ENCODE data around the gene DPPA3. TPM values are rescaled to one million over a fixed set of nuclear protein-coding genes. Genes with fewer than 3 reads are reported as not detected.
"Not testable (repeated sequence)": the region's sequence is repeated elsewhere in the genome, so short reads cannot be mapped to it uniquely, and the experiment has no call there.

DPPA3 gene
- total RNA-seq: not detected

GRCh38 chr12:7711133-7711532 is at the start of gene DPPA3:
TSS of gene DPPA3 (plus strand) at chr12:7711433. CDS start at chr12:7711571, 138 bp downstream.
- TF ChIP-seq CTCF (IDR thresholded peaks at IDR 0.05): no peak
- H3K27me3 ChIP-seq (replicated peaks; ENCODE audit: insufficient read depth): no peaks in the 10 kb centered on the region
- H3K4me3 ChIP-seq: no peak within 1 kb of the TSS
- H3K4me1 ChIP-seq (ENCODE audit: control insufficient read depth in 1 of 2, low read depth in 2 of 2): no peaks in the 10 kb centered on the region
- no peak for ATAC-seq (ENCODE audit: insufficient number of reproducible peaks, low FRiP score, low read depth)
- DNase-seq (ENCODE audit: low spot score): no peak
- no peaks in the 10 kb centered on the region for H3K36me3 ChIP-seq
- no peak within 1 kb of the TSS for H3K27ac ChIP-seq
- no peaks in the 10 kb centered on the region for H3K9me3 ChIP-seq

DNA sequence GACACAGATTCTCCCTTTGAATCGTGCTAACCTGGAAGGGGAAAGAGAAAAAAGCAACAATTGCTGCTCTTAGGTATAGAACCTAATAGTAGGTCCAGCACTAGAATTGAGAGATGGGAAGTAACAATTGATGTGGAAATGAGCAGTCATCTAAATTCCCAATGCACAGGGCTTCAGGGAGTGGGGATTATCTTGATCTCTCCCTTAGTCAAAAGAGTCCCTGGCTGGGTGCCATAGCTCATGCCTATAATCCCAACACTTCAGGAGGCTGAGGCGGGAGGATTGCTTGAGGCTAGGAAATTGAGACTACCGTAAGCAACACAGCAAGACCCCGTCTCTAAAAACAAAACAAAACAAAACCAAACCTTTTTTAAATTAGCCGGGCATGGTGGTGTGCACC is 49.5 kb upstream of the DPPA3 start:
- TF ChIP-seq CTCF (IDR thresholded peaks at IDR 0.05): no peak
- H3K4me1 ChIP-seq (ENCODE audit: control insufficient read depth in 1 of 2, low read depth in 2 of 2): no peaks in the 10 kb centered on the region
- no peak overlapping the region for H3K4me3 ChIP-seq
- no peaks in the 10 kb centered on the region for H3K27me3 ChIP-seq (replicated peaks; ENCODE audit: insufficient read depth)
- no peak for ATAC-seq (ENCODE audit: insufficient number of reproducible peaks, low FRiP score, low read depth)
- H3K27ac ChIP-seq: no peak overlapping the region
- DNase-seq (ENCODE audit: low spot score): no peak
- H3K9me3 ChIP-seq: no peaks in the 10 kb centered on the region
- no peaks in the 10 kb centered on the region for H3K36me3 ChIP-seq

- Histone ChIP-seq H3K4me3 (no peak overlapping the region), H3K4me1 (ENCODE audit: control insufficient read depth in 1 of 2, low read depth in 2 of 2) (no peaks in the 10 kb centered on the region), H3K27me3 (replicated peaks; ENCODE audit: insufficient read depth) (no peaks in the 10 kb centered on the region), H3K36me3 (no peaks in the 10 kb centered on the region), H3K27ac (no peak overlapping the region), H3K9me3 (no peaks in the 10 kb centered on the region)
- ATAC-seq (ENCODE audit: insufficient number of reproducible peaks, low FRiP score, low read depth): no peak
- no peak for TF ChIP-seq CTCF (IDR thresholded peaks at IDR 0.05)
- DNase-seq (ENCODE audit: low spot score): no peak
Measured at GRCh38 chr12:7666595-7666994, 44.6 kb upstream of the DPPA3 start.

DNA sequence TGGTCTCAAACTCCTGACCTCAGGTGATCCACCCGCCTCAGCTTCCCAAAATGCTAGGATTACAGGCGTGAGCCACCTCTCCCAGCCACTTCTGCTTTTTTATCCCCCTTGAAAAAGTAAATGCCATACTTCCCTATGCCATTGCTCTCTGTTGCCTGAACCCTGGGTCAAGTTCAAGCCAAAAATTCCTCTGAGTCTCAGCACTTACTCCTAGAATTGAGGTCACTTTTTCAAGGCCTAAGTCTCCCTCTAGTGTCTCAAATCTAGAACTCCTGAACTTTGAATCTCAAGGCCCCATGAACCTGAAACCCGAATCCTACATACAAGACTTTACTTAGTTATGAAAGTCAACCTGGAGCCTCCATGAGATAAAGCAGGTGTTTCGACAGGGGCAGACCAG is 44.1 kb upstream of the DPPA3 start:
- TF ChIP-seq CTCF (IDR thresholded peaks at IDR 0.05): no peak
- no peaks in the 10 kb centered on the region for H3K36me3 ChIP-seq

GRCh38 chr12:7668171-7668570 is 43.1 kb upstream of the DPPA3 start:
- DNase-seq (ENCODE audit: low spot score) (no peak), ATAC-seq (ENCODE audit: insufficient number of reproducible peaks, low FRiP score, low read depth) (no peak)
- no peak for TF ChIP-seq CTCF (IDR thresholded peaks at IDR 0.05)

More for the DNA sequence above, 44.1 kb upstream of the DPPA3 start:
- no peaks in the 10 kb centered on the region for H3K4me1 ChIP-seq (ENCODE audit: control insufficient read depth in 1 of 2, low read depth in 2 of 2)
- H3K9me3 ChIP-seq: no peaks in the 10 kb centered on the region
- H3K27ac ChIP-seq: no peak overlapping the region
- DNase-seq (ENCODE audit: low spot score) (no peak), ATAC-seq (ENCODE audit: insufficient number of reproducible peaks, low FRiP score, low read depth) (no peak)
- H3K4me3 ChIP-seq: no peak overlapping the region
- no peaks in the 10 kb centered on the region for H3K27me3 ChIP-seq (replicated peaks; ENCODE audit: insufficient read depth)

GRCh38 chr12:7675455-7675854 is 35.8 kb upstream of the DPPA3 start:
- not testable (repeated sequence) for H3K36me3 ChIP-seq; H3K4me1 ChIP-seq (ENCODE audit: control insufficient read depth in 1 of 2, low read depth in 2 of 2); H3K27ac ChIP-seq; ATAC-seq (ENCODE audit: insufficient number of reproducible peaks, low FRiP score, low read depth); H3K9me3 ChIP-seq; H3K4me3 ChIP-seq; DNase-seq (ENCODE audit: low spot score); H3K27me3 ChIP-seq (replicated peaks; ENCODE audit: insufficient read depth)

More at GRCh38 chr12:7668171-7668570, 43.1 kb upstream of the DPPA3 start:
- Histone ChIP-seq H3K9me3 (no peaks in the 10 kb centered on the region), H3K27me3 (replicated peaks; ENCODE audit: insufficient read depth) (no peaks in the 10 kb centered on the region), H3K4me3 (no peak overlapping the region), H3K27ac (no peak overlapping the region), H3K36me3 (no peaks in the 10 kb centered on the region), H3K4me1 (ENCODE audit: control insufficient read depth in 1 of 2, low read depth in 2 of 2) (no peaks in the 10 kb centered on the region)

- not testable (repeated sequence) for ATAC-seq (ENCODE audit: insufficient number of reproducible peaks, low FRiP score, low read depth); H3K27ac ChIP-seq; H3K36me3 ChIP-seq; H3K9me3 ChIP-seq; DNase-seq (ENCODE audit: low spot score); H3K4me1 ChIP-seq (ENCODE audit: control insufficient read depth in 1 of 2, low read depth in 2 of 2); H3K4me3 ChIP-seq; H3K27me3 ChIP-seq (replicated peaks; ENCODE audit: insufficient read depth)
Measured at GRCh38 chr12:7677432-7677888, 33.8 kb upstream of the DPPA3 start.
